ENCODE data around the gene MTCP1.

DNA sequence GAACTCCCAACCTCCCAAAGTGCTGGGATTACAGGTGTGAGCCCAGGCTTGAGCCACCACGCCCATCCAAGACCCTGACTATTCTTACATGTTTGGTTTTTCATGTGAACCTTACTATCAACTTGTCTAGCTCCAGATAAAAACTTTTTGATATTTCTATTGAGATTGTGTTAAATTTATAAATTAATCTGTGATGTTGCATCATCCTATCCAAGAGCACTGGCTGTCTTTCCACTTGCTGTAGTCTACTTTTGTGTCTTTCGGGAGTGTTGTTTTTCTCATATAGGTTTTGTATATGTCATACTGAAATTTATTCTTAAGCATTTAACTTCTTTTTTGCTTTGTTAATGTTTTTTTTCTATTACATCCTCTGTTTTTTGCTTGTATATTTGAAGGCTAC, 35.0 kb upstream of the MTCP1 start:
- TF ChIP-seq, protein P1, sequence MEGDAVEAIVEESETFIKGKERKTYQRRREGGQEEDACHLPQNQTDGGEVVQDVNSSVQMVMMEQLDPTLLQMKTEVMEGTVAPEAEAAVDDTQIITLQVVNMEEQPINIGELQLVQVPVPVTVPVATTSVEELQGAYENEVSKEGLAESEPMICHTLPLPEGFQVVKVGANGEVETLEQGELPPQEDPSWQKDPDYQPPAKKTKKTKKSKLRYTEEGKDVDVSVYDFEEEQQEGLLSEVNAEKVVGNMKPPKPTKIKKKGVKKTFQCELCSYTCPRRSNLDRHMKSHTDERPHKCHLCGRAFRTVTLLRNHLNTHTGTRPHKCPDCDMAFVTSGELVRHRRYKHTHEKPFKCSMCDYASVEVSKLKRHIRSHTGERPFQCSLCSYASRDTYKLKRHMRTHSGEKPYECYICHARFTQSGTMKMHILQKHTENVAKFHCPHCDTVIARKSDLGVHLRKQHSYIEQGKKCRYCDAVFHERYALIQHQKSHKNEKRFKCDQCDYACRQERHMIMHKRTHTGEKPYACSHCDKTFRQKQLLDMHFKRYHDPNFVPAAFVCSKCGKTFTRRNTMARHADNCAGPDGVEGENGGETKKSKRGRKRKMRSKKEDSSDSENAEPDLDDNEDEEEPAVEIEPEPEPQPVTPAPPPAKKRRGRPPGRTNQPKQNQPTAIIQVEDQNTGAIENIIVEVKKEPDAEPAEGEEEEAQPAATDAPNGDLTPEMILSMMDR (IDR thresholded peaks at IDR 0.05), result no peak
- no peak for TF ChIP-seq POLR2A (IDR thresholded peaks at IDR 0.05)

All from ovary (tissue), 3 donors.